Suprapubic skin (tissue), 4 donors: ENCODE results near the gene MYO5B.

Source experiments
- POLR2A ChIP-seq, 2 donors: fragments of 450-650 bp; IDR thresholded peaks; one replicate each; pipeline ENCODE4 v1.6.1; 2017; ENCODE audit warnings: antibody characterized with exemption in 2 of 2, mild to moderate bottlenecking in 2 of 2, moderate library complexity in 2 of 2
- POLR2AphosphoS5 ChIP-seq, 3 donors: sonication (generic); formaldehyde crosslinking; IDR thresholded peaks; one replicate each; pipeline ENCODE4 v1.6.1; 2017; ENCODE audit warnings: antibody characterized with exemption in 3 of 3
- TF ChIP-seq, protein P1 (sequence below), 2 donors: fragments of 200-600 bp in 1 of 2; fragments of 450-650 bp in 1 of 2; sonication (generic) in 1 of 2; IDR thresholded peaks; one replicate each; pipeline ENCODE4 v1.5.1; 2016 to 2019; ENCODE audit warnings: antibody characterized with exemption in 2 of 2, mild to moderate bottlenecking in 1 of 2, moderate library complexity in 1 of 2

DNA sequence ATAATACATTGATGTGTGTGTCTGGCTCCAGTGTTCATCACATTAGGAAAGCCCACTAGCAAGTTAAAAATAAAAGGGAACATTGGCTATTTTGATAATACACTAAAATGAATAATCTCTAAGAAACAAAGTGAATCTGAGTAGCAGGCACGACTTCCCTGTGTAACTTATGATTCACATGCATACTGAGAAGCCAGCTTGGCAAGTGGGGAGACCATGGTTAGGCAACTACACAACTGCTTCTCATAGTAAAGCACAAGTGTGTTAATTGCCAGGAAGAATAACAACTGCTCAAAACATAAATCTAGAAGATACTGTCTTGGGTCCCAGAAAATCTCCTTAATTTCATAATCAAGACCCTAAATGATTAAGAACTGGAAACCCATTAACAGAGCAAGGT lies 4.0 kb downstream of the MYO5B start:
- TF ChIP-seq, protein P1, sequence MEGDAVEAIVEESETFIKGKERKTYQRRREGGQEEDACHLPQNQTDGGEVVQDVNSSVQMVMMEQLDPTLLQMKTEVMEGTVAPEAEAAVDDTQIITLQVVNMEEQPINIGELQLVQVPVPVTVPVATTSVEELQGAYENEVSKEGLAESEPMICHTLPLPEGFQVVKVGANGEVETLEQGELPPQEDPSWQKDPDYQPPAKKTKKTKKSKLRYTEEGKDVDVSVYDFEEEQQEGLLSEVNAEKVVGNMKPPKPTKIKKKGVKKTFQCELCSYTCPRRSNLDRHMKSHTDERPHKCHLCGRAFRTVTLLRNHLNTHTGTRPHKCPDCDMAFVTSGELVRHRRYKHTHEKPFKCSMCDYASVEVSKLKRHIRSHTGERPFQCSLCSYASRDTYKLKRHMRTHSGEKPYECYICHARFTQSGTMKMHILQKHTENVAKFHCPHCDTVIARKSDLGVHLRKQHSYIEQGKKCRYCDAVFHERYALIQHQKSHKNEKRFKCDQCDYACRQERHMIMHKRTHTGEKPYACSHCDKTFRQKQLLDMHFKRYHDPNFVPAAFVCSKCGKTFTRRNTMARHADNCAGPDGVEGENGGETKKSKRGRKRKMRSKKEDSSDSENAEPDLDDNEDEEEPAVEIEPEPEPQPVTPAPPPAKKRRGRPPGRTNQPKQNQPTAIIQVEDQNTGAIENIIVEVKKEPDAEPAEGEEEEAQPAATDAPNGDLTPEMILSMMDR (IDR thresholded peaks at IDR 0.05): no peak
- TF ChIP-seq POLR2AphosphoS5 (IDR thresholded peaks at IDR 0.05): no peak
- no peak for TF ChIP-seq POLR2A (IDR thresholded peaks at IDR 0.05)
